BE2C (cell line): ENCODE measurements around the gene PCNT.

Experiments
- DNase-seq: peaks from one replicate; pipeline ENCODE4 v3.0.0-alpha.2; 2020
- H3K27me3 ChIP-seq: fragments of 250-450 bp; sonication (Bioruptor Pico); 2 replicates; pipeline ENCODE4 v1.5.1; 2020; ENCODE audit warnings: mild to moderate bottlenecking
- H3K36me3 ChIP-seq: fragments of 250-450 bp; sonication (Bioruptor Pico); 2 replicates; pipeline ENCODE4 v1.5.1; 2020; ENCODE audit warnings: mild to moderate bottlenecking
- H3K4me1 ChIP-seq: fragments of 250-450 bp; sonication (Bioruptor Pico); 2 replicates; pipeline ENCODE4 v1.5.1; 2020
- H3K4me3 ChIP-seq: 2 replicates; pipeline ENCODE4 v1.5.1; 2011; ENCODE audit warnings: low read depth, low read length
- H3K9me3 ChIP-seq: fragments of 250-450 bp; sonication (Bioruptor Pico); 2 replicates; pipeline ENCODE4 v1.5.1; 2020
- CTCF ChIP-seq: IDR thresholded peaks from 2 replicates; pipeline ENCODE4 v1.5.1; 2012; ENCODE audit warnings: mild to moderate bottlenecking, low read depth, low read length

The PCNT gene

DNA sequence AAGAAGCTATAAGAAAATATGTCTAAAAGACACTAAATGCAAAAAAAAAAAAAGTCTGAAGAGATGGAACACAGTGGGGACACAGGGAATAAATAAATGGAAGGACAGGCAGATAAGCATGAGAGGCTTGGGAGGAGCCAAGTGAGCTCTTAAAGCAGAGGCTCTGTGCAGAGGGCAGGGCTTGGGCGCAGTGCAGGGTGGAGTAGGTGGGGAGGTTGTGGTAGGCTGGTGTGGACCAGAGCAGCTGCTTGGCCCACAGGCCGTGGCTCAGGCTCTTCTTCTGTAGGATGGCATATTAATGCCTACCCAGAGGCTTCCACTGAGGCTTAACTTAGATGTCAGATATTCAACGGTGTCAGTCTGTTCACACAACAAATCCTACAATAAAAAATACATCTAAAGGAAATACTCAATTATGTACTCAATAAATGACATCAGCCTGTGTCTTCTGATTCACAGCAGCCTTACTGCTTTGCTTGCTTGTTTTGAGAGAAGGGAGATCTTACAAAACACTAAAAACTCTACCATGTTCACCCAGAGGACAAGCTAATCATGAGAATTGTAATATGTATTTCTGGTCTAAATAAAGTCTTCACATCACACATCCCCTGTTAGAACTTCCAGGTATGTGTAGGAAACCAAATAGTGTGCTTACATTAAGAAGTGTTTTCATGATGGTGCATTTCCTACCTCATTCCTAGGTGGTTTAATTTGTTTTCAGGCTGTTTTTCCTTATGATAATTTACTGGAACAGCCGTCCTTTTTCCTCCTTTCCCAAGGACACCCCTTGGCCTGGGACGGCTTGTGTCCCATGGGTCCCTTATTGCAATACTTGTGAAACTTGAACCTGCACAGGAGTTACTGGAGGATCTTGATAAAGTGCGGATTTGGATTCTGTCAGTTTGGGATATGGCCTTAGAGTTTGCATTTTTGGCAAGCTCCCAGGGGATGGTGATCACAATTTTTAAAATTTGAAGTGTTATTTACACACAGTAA, 159.6 kb downstream of the PCNT start:
- no peaks in the 10 kb centered on the region for H3K4me1 ChIP-seq
- TF ChIP-seq CTCF = no peak
- no peak for DNase-seq
- H3K4me3 ChIP-seq = no peak overlapping the region
- H3K27me3 ChIP-seq = no peaks in the 10 kb centered on the region
- peaks cover 12% of the 10 kb centered on the region; the same call in 1 of the 2 replicates for H3K36me3 ChIP-seq
- no peaks in the 10 kb centered on the region for H3K9me3 ChIP-seq

- no peaks in the 10 kb centered on the region for H3K4me1 ChIP-seq
- no peak for TF ChIP-seq CTCF
- no peak overlapping the region for H3K4me3 ChIP-seq
- peaks cover 16% of the 10 kb centered on the region for H3K36me3 ChIP-seq
- DNase-seq = no peak
- no peaks in the 10 kb centered on the region for H3K27me3 ChIP-seq
- no peaks in the 10 kb centered on the region for H3K9me3 ChIP-seq
Measured at GRCh38 chr21:46486481-46487126, 162.6 kb downstream of the PCNT start.

- DNase-seq = no peak
- Histone ChIP-seq H3K9me3 (no peaks in the 10 kb centered on the region), H3K27me3 (no peaks in the 10 kb centered on the region), H3K4me1 (no peaks in the 10 kb centered on the region), H3K4me3 (no peak overlapping the region), H3K36me3 (peaks cover 25% of the 10 kb centered on the region)
- no peak for TF ChIP-seq CTCF
Measured at GRCh38 chr21:46489162-46489663, 165.3 kb downstream of the PCNT start.

- Histone ChIP-seq H3K4me1 (no peaks in the 10 kb centered on the region), H3K36me3 (peaks cover 31% of the 10 kb centered on the region), H3K4me3 (no peak overlapping the region), H3K27me3 (no peaks in the 10 kb centered on the region), H3K9me3 (no peaks in the 10 kb centered on the region)
- no peak for DNase-seq
- TF ChIP-seq CTCF = no peak
Measured at GRCh38 chr21:46489800-46490199, 165.8 kb downstream of the PCNT start.

- Histone ChIP-seq H3K4me3 (no peak overlapping the region), H3K9me3 (no peaks in the 10 kb centered on the region), H3K27me3 (no peaks in the 10 kb centered on the region), H3K36me3 (peaks cover 26% of the 10 kb centered on the region), H3K4me1 (no peaks in the 10 kb centered on the region)
- no peak for DNase-seq
- no peak for TF ChIP-seq CTCF
Measured at GRCh38 chr21:46491553-46491952, 167.6 kb downstream of the PCNT start.
